ENCODE measurements around the gene TLE4. TPM values are rescaled to one million over a fixed set of nuclear protein-coding genes. Genes with fewer than 3 reads are reported as not detected.

TLE4 gene
- total RNA-seq, 1 donor = 79.0 TPM

- H3K4me3 ChIP-seq (ENCODE audit: low read depth, low read length) = no peak overlapping the region
- TF ChIP-seq CTCF (IDR thresholded peaks at IDR 0.05; ENCODE audit: insufficient read depth, low read depth, low read length) = no peak
- DNase-seq (ENCODE audit: low read depth) = no peak
Observed at GRCh38 chr9:79577969-79578723, 6.4 kb downstream of the TLE4 start.

- no peak overlapping the region for H3K4me3 ChIP-seq (ENCODE audit: low read depth, low read length)
- TF ChIP-seq CTCF (IDR thresholded peaks at IDR 0.05; ENCODE audit: insufficient read depth, low read depth, low read length) = no peak
- DNase-seq (ENCODE audit: low read depth) = peak; percentile 22
Observed at GRCh38 chr9:79578891-79579290, 7.1 kb downstream of the TLE4 start.

- no peak overlapping the region for H3K4me3 ChIP-seq (ENCODE audit: low read depth, low read length)
- no peak for TF ChIP-seq CTCF (IDR thresholded peaks at IDR 0.05; ENCODE audit: insufficient read depth, low read depth, low read length)
- DNase-seq (ENCODE audit: low read depth) = no peak
Observed at GRCh38 chr9:79579624-79580023, 7.9 kb downstream of the TLE4 start.

- H3K4me3 ChIP-seq (ENCODE audit: low read depth, low read length) = no peak overlapping the region
- no peak for TF ChIP-seq CTCF (IDR thresholded peaks at IDR 0.05; ENCODE audit: insufficient read depth, low read depth, low read length)
- no peak for DNase-seq (ENCODE audit: low read depth)
Observed at GRCh38 chr9:79580055-79580454, 8.3 kb downstream of the TLE4 start.

GRCh38 chr9:79581388-79581787 is 9.6 kb downstream of the TLE4 start:
- peak; percentile 78 for DNase-seq (ENCODE audit: low read depth)
- no peak for TF ChIP-seq CTCF (IDR thresholded peaks at IDR 0.05; ENCODE audit: insufficient read depth, low read depth, low read length)
- no peak overlapping the region for H3K4me3 ChIP-seq (ENCODE audit: low read depth, low read length)

- no peak for TF ChIP-seq CTCF (IDR thresholded peaks at IDR 0.05; ENCODE audit: insufficient read depth, low read depth, low read length)
- peak overlapping the region; percentile 23 for H3K4me3 ChIP-seq (ENCODE audit: low read depth, low read length)
- peak; percentile 94 for DNase-seq (ENCODE audit: low read depth)
Observed at GRCh38 chr9:79581794-79582193, 10.0 kb downstream of the TLE4 start.

Measured in fibroblast of villous mesenchyme (primary cell).